DOHH2 (cell line): Measurements from ENCODE around the gene GCN1.

Experiments
- EZH2phosphoT487 ChIP-seq: fragments of 200-600 bp; sonication (generic); IDR thresholded peaks from 2 replicates; pipeline ENCODE4 v1.6.1; 2017; ENCODE audit warnings: borderline replicate concordance, mild to moderate bottlenecking, antibody characterized with exemption, low read length, moderate library complexity, mixed read lengths
- TF ChIP-seq, protein P1 (sequence below): fragments of 200-600 bp; sonication (generic); IDR thresholded peaks from one replicate; pipeline ENCODE4 v1.5.1; 2014; ENCODE audit warnings: antibody characterized with exemption, mild to moderate bottlenecking, low read depth, low read length; ENCODE audit not compliant: poor library complexity, severe bottlenecking

DNA sequence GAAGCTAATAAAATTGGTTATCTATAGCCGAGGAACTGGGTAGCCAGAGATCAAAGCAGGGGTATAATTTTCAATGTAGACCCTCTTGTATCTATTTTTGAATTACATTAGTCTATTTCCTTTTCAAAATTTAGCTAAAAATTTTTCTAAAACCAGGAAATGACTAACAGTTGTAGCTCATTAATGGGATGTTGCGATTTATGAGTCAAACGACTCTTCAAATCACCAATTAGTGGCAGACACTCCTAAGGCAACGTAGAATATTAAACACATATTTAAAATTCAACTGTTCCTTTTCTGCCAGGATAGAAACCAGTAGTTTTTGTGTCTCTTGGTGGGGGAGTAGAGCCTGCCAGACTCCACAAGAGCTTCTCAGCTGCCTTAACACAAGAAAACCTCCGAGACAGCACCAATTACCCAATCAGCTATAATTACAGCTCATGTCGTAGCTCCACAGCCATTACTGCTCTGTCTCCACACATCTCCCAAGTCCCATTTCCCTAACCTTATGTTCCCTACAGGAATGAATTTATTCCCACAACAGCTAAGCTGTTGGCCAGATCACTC lies 26.9 kb downstream of the GCN1 start:
- TF ChIP-seq, protein P1, sequence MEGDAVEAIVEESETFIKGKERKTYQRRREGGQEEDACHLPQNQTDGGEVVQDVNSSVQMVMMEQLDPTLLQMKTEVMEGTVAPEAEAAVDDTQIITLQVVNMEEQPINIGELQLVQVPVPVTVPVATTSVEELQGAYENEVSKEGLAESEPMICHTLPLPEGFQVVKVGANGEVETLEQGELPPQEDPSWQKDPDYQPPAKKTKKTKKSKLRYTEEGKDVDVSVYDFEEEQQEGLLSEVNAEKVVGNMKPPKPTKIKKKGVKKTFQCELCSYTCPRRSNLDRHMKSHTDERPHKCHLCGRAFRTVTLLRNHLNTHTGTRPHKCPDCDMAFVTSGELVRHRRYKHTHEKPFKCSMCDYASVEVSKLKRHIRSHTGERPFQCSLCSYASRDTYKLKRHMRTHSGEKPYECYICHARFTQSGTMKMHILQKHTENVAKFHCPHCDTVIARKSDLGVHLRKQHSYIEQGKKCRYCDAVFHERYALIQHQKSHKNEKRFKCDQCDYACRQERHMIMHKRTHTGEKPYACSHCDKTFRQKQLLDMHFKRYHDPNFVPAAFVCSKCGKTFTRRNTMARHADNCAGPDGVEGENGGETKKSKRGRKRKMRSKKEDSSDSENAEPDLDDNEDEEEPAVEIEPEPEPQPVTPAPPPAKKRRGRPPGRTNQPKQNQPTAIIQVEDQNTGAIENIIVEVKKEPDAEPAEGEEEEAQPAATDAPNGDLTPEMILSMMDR, result no peak
- TF ChIP-seq EZH2phosphoT487, result no peak
